Erythroblast (primary cell): ENCODE measurements around the gene FOXC1.

ENCODE experiments used
- GATA1 ChIP-seq: IDR thresholded peaks from 2 replicates; pipeline ENCODE4 v1.6.1; 2011; ENCODE audit warnings: low read depth, mild to moderate bottlenecking, control low read depth, low read length, moderate library complexity
- POLR2A ChIP-seq: IDR thresholded peaks from 2 replicates; pipeline ENCODE4 v1.6.1; 2011; ENCODE audit warnings: mild to moderate bottlenecking, low read length

GRCh38 chr6:1654054-1654453, 44.3 kb downstream of the FOXC1 start:
- no peak for TF ChIP-seq POLR2A
- TF ChIP-seq GATA1: no peak
